GM12878 (cell line): Measurements from ENCODE around the gene LDB2. TPM values are rescaled to one million over a fixed set of nuclear protein-coding genes. Genes with fewer than 3 reads are reported as not detected.

Experiments used
- ATAC-seq: fragments of 200-7000 bp; cut with Tn5 transposase; 3 replicates; pipeline ENCODE4 v1.9.1; 2020; ENCODE audit warnings: mild to moderate bottlenecking, moderate library complexity
- BruUV-seq: library from RNA; stranded (reverse); fragments of 400-500 nt; replicated peaks from 2 replicates; lab custom pipeline; 2021; lab: Mats Ljungman, UMichigan
- CTCF ChIA-PET: fragments of 300-600 bp; sonication (Branson Sonifier 250); formaldehyde crosslinking; extraction: SDS; loops from one replicate; lab custom pipeline; 2021; ENCODE audit warnings: inconsistent platforms; lab: Yijun Ruan, JAX
- POLR2A ChIA-PET: fragments of 350-600 bp; formaldehyde crosslinking; extraction: SDS; loops from one replicate; lab custom pipeline; 2021; ENCODE audit warnings: inconsistent platforms; lab: Charles Lee
- RAD21 ChIA-PET: fragments of 300-600 bp; sonication (Branson Sonifier 250); formaldehyde crosslinking; loops from one replicate; lab custom pipeline; 2023; ENCODE audit warnings: antibody characterized with exemption; ENCODE audit not compliant: unreplicated experiment; lab: Charles Lee
- SMC1A ChIA-PET: fragments of 300-600 bp; sonication (Branson Sonifier 250); formaldehyde crosslinking; loops from one replicate; lab custom pipeline; 2023; ENCODE audit not compliant: unreplicated experiment, uncharacterized antibody; lab: Charles Lee
- DNase-seq: peaks from one replicate; pipeline ENCODE4 v3.0.0-alpha.2; 2011; ENCODE audit warnings: low read depth, low spot score
- FAIRE-seq: peaks from 3 replicates; lab custom pipeline; 2011; peaks lifted over from hg19 to GRCh38; lab: Jason Lieb, UNC
- H2AFZ ChIP-seq: 2 replicates; pipeline ENCODE4 v1.6.0; 2011; ENCODE audit warnings: low read depth, low read length, control low read depth; ENCODE audit not compliant: control insufficient read depth
- H3K27ac ChIP-seq: 2 replicates; pipeline ENCODE4 v1.5.1; 2011; ENCODE audit warnings: control low read depth; ENCODE audit not compliant: control insufficient read depth, insufficient read depth
- H3K27me3 ChIP-seq, 2 experiments: replicated peaks in 1 of 2; 2 replicates each; pipeline versions ENCODE4 v1.6.0 to v1.6.1; 2011; ENCODE audit warnings: low read length in 1 of 2; ENCODE audit not compliant: control insufficient read depth in 2 of 2, insufficient read depth in 2 of 2
- H3K36me3 ChIP-seq, 2 experiments: 2 replicates each; pipeline ENCODE4 v1.5.1; 2011; ENCODE audit warnings: low read length in 1 of 2; ENCODE audit not compliant: control insufficient read depth in 2 of 2, insufficient read depth in 2 of 2
- H3K4me1 ChIP-seq: 2 replicates; pipeline ENCODE4 v1.6.1; 2011; ENCODE audit warnings: mild to moderate bottlenecking, low read length, moderate library complexity, mixed read lengths; ENCODE audit not compliant: control insufficient read depth, insufficient read depth
- H3K4me2 ChIP-seq: 2 replicates; pipeline ENCODE4 v1.6.0; 2011; ENCODE audit warnings: control low read depth; ENCODE audit not compliant: control insufficient read depth, insufficient read depth
- H3K4me3 ChIP-seq: fragments of 200-600 bp; sonication (generic); 2 replicates; pipeline ENCODE4 v1.5.1; 2016
- H3K79me2 ChIP-seq: 2 replicates; pipeline ENCODE4 v1.6.0; 2011; ENCODE audit warnings: low read length; ENCODE audit not compliant: control insufficient read depth, insufficient read depth
- H3K9ac ChIP-seq: 2 replicates; pipeline ENCODE4 v1.8.0; 2011; ENCODE audit warnings: low read length, control low read depth, mixed read lengths; ENCODE audit not compliant: control insufficient read depth, insufficient read depth
- H3K9me3 ChIP-seq: replicated peaks from 3 replicates; pipeline ENCODE4 v1.5.1; 2011; ENCODE audit warnings: mild to moderate bottlenecking, low read length; ENCODE audit not compliant: control insufficient read depth, insufficient read depth
- H4K20me1 ChIP-seq: 2 replicates; pipeline ENCODE4 v1.6.0; 2011; ENCODE audit not compliant: control insufficient read depth, insufficient read depth
- CBX3 ChIP-seq: fragments of 200-600 bp; sonication (generic); IDR thresholded peaks from 2 replicates; pipeline ENCODE4 v1.6.1; 2016; ENCODE audit warnings: low read depth, borderline replicate concordance
- CEBPB ChIP-seq, 2 experiments: fragments of 150-350 bp in 1 of 2; IDR thresholded peaks; 2 replicates each; pipeline ENCODE4 v1.6.1; 2012 to 2014; ENCODE audit warnings: low read depth in 2 of 2, low read length in 2 of 2, borderline replicate concordance in 1 of 2, inconsistent platforms in 1 of 2
- CHD1 ChIP-seq: IDR thresholded peaks from 2 replicates; pipeline ENCODE4 v1.6.1; 2012; ENCODE audit warnings: low read depth, low read length, improper control_type of control experiment
- GATAD2B ChIP-seq: fragments of 450-650 bp; conservative IDR thresholded peaks from 2 replicates; pipeline ENCODE4 v1.6.1; 2017; ENCODE audit warnings: low read depth, mild to moderate bottlenecking, moderate library complexity
- MYB ChIP-seq: fragments of 150-350 bp; IDR thresholded peaks from 2 replicates; pipeline ENCODE4 v1.6.1; 2014; ENCODE audit warnings: mild to moderate bottlenecking, low read depth, low read length, borderline replicate concordance
- NBN ChIP-seq: fragments of 450-650 bp; IDR thresholded peaks from 2 replicates; pipeline ENCODE4 v1.6.1; 2016
- NFYB ChIP-seq: IDR thresholded peaks from 2 replicates; pipeline ENCODE4 v1.6.1; 2011; ENCODE audit warnings: low read depth, mild to moderate bottlenecking, low read length, improper control_type of control experiment, moderate library complexity; ENCODE audit not compliant: insufficient read depth
- POLR2A ChIP-seq: IDR thresholded peaks from 2 replicates; pipeline ENCODE4 v1.6.1; 2011; ENCODE audit warnings: low read depth, mild to moderate bottlenecking, low read length
- RAD51 ChIP-seq: fragments of 450-650 bp; IDR thresholded peaks from 2 replicates; pipeline ENCODE4 v1.6.1; 2016; ENCODE audit warnings: moderate library complexity, mild to moderate bottlenecking, inconsistent platforms
- RB1 ChIP-seq: fragments of 450-650 bp; formaldehyde crosslinking; IDR thresholded peaks from 2 replicates; pipeline ENCODE4 v1.6.1; 2017; ENCODE audit warnings: mild to moderate bottlenecking, borderline replicate concordance
- RBBP5 ChIP-seq: fragments of 200-600 bp; sonication (generic); conservative IDR thresholded peaks from 2 replicates; pipeline ENCODE4 v1.6.1; 2016
- SREBF2 ChIP-seq: IDR thresholded peaks from 2 replicates; pipeline ENCODE4 v1.6.1; 2012; ENCODE audit warnings: mild to moderate bottlenecking, low read length
- SRF ChIP-seq, 2 experiments: IDR thresholded peaks; 2 replicates each; pipeline ENCODE4 v1.6.1; 2011; ENCODE audit warnings: low read depth in 2 of 2, low read length in 2 of 2, mild to moderate bottlenecking in 1 of 2, moderate library complexity in 1 of 2
- TBL1XR1 ChIP-seq: IDR thresholded peaks from 2 replicates; pipeline ENCODE4 v1.6.1; 2012; ENCODE audit warnings: low read depth, low read length, improper control_type of control experiment
- ZBED1 ChIP-seq: IDR thresholded peaks from 2 replicates; pipeline ENCODE4 v1.6.1; 2016; ENCODE audit warnings: borderline replicate concordance
- ZNF274 ChIP-seq: IDR thresholded peaks from one replicate; pipeline ENCODE4 v1.8.0; 2011; ENCODE audit not compliant: insufficient read length, insufficient read depth
- WGBS: methylation state at CpG from one replicate; pipeline ENCODE4 v1.1.6; 2016; ENCODE audit warnings: low lambda C conversion rate; ENCODE audit not compliant: insufficient replicate concordance, insufficient coverage; ENCODE audit errors: missing lambda C conversion rate; 5-methylcytosine and 5-hydroxymethylcytosine counted together
- in situ Hi-C: fragments of 300-500 bp; cut with MboI; formaldehyde crosslinking; loops from 9 replicates; pipeline ENCODE4 v1.14.3; 2018; ENCODE audit warnings: mixed read lengths
- intact Hi-C: fragments of 100-400 bp; cut with micrococcal nuclease; formaldehyde crosslinking; loops from one replicate; pipeline ENCODE4 v1.14.2; 2022; ENCODE audit not compliant: unreplicated experiment
- polyA plus RNA-seq, 11 experiments: library from polyadenylated mRNA; depleted of rRNA in 4 of 11; unstranded in 6 of 11; stranded (reverse) in 5 of 11; fragments of >200 nt; fragmentation: Nextera tagmentation in 4 of 11; fragmentation: Illumina TruSeq in 1 of 11; extraction: Ambion mirVana in 4 of 11; extraction: Trizol in 1 of 11; gene quantifications; 1 replicate in 1 of 11; 2 replicates in 10 of 11; pipeline versions ENCODE4 v1.2.1 to v1.2.3, GENCODE V29; 2011 to 2016; ENCODE audit warnings: inconsistent platforms in 2 of 11, missing spikeins in 2 of 11, low read depth in 1 of 11
- total RNA-seq, 4 experiments: library from RNA; depleted of rRNA in 3 of 4; stranded (reverse); fragments of >200 nt in 3 of 4; fragmentation: Illumina TruSeq in 1 of 4; extraction: Trizol in 1 of 4; gene quantifications; 2 replicates each; pipeline versions ENCODE4 v1.2.1 to v1.2.3, GENCODE V29; 2013 to 2021
- TF ChIP-seq, protein P1 (sequence below): fragments of 450-650 bp; IDR thresholded peaks from 2 replicates; pipeline ENCODE4 v1.6.1; 2017; ENCODE audit warnings: mild to moderate bottlenecking, moderate library complexity

Gene LDB2
- total and polyA plus RNA-seq, 10 of the 15 experiments (the other 5 are each of a cell fraction or from before 2014, with no cell fraction given): 0.15 TPM; not detected in 9

- TF ChIP-seq NFYB (no peak), POLR2A (no peak), RAD51 (no peak), CHD1 (no peak), SREBF2 (no peak), GATAD2B (no peak), CEBPB (IDR thresholded peaks at IDR 0.05; ENCODE audit: borderline replicate concordance in 1 of 2, low read depth in 2 of 2, low read length in 2 of 2) (no peak)
- TF ChIP-seq, all 136 proteins: peak for 0
Measured at GRCh38 chr4:16728111-16728510, 170.3 kb downstream of the LDB2 start (continued).

- no peak for FAIRE-seq
- Histone ChIP-seq H3K27ac (no peak overlapping the region), H3K79me2 (no peaks in the 10 kb centered on the region), H3K36me3 (no peaks in the 10 kb centered on the region), H3K4me1 (no peaks in the 10 kb centered on the region), H2AFZ (no peak overlapping the region), H3K4me3 (no peak overlapping the region), H4K20me1 (no peaks in the 10 kb centered on the region), H3K9me3 (no peaks in the 10 kb centered on the region), H3K27me3 (no peaks in the 10 kb centered on the region), H3K9ac (no peak overlapping the region), H3K4me2 (no peak overlapping the region)
- RAD21 ChIA-PET: no interaction called here
- ATAC-seq: no peak
- in situ Hi-C loops: no loop called here
- CTCF ChIA-PET: no interaction called here
- POLR2A ChIA-PET: no interaction called here
- TF ChIP-seq CBX3 (no peak), MYB (no peak), TBL1XR1 (no peak), RBBP5 (no peak), ZBED1 (no peak), ZNF274 (no peak), SRF (IDR thresholded peaks at IDR 0.05; ENCODE audit: low read depth in 2 of 2, low read length in 2 of 2) (no peak), NBN (no peak), RB1 (no peak)
- TF ChIP-seq, protein P1, sequence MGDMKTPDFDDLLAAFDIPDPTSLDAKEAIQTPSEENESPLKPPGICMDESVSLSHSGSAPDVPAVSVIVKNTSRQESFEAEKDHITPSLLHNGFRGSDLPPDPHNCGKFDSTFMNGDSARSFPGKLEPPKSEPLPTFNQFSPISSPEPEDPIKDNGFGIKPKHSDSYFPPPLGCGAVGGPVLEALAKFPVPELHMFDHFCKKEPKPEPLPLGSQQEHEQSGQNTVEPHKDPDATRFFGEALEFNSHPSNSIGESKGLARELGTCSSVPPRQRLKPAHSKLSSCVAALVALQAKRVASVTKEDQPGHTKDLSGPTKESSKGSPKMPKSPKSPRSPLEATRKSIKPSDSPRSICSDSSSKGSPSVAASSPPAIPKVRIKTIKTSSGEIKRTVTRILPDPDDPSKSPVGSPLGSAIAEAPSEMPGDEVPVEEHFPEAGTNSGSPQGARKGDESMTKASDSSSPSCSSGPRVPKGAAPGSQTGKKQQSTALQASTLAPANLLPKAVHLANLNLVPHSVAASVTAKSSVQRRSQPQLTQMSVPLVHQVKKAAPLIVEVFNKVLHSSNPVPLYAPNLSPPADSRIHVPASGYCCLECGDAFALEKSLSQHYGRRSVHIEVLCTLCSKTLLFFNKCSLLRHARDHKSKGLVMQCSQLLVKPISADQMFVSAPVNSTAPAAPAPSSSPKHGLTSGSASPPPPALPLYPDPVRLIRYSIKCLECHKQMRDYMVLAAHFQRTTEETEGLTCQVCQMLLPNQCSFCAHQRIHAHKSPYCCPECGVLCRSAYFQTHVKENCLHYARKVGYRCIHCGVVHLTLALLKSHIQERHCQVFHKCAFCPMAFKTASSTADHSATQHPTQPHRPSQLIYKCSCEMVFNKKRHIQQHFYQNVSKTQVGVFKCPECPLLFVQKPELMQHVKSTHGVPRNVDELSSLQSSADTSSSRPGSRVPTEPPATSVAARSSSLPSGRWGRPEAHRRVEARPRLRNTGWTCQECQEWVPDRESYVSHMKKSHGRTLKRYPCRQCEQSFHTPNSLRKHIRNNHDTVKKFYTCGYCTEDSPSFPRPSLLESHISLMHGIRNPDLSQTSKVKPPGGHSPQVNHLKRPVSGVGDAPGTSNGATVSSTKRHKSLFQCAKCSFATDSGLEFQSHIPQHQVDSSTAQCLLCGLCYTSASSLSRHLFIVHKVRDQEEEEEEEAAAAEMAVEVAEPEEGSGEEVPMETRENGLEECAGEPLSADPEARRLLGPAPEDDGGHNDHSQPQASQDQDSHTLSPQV: no peak
- no peak for DNase-seq
- no TSS peak for BruUV-seq
- SMC1A ChIA-PET: no interaction called here
- intact Hi-C loops: no loop called here
- WGBS: 14% methylated on average over 6 of the region's 6 CpGs
Measured at GRCh38 chr4:16727218-16727617, 171.2 kb downstream of the LDB2 start.
